HG02798 (cell line): ENCODE data around the gene SLC37A1.
"Not testable (repeated sequence)": the region's sequence is repeated elsewhere in the genome, so short reads cannot be mapped to it uniquely, and the experiment has no call there.

Experiments used
- ATAC-seq: cut with Tn5 transposase; IDR thresholded peaks from one replicate; pipeline ENCODE4 v1.9.1; 2021; ENCODE audit warnings: mild to moderate bottlenecking; ENCODE audit not compliant: unreplicated experiment, poor library complexity

SLC37A1 gene

DNA sequence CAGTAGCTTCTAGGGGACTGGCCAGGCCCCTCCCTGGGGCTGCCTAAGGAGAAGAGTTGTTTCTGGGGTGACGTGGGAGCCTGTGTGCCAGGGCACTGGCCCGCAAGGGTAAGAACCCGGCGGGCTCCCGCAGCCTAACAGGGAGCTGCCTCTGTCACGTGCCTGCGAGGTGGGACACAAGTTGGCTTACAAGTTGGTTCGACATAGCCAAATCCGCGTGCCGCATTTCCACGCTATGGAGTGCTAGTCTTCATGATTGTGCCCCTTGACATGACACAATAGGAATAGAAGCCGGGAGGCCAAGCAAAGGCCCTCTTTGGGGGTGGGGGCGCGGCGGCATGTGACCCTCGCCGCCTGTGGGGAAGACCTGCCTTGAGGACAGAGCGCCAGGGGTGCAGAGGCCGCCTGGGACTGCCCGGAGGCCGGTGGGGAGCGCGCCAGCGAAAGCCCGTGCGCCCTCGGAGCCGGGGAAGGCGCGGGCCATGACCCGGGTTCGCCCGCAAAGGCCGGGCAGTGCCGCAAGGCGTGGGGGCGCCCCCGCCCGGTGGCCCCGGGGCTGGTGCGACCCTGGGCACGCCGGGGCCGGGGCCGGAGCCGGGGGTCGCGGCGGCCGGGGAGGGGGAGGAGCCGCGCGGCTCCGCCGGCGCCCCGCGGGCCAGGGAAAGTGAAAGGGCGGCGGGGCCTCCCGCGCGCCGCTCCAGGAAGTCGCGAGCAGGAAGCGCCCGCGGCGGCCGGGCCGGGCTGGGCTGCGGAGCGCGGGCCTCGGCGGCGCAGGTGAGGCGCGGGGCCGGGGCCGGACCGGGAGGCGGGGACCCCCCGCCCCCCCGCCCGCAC, at the start of gene SLC37A1:
TSS of gene SLC37A1 (plus strand) at position 702 of the 834 bp plus-strand sequence. CDS start 4,603 bp downstream, outside the sequence.
- ATAC-seq = peak; percentile 55

DNA sequence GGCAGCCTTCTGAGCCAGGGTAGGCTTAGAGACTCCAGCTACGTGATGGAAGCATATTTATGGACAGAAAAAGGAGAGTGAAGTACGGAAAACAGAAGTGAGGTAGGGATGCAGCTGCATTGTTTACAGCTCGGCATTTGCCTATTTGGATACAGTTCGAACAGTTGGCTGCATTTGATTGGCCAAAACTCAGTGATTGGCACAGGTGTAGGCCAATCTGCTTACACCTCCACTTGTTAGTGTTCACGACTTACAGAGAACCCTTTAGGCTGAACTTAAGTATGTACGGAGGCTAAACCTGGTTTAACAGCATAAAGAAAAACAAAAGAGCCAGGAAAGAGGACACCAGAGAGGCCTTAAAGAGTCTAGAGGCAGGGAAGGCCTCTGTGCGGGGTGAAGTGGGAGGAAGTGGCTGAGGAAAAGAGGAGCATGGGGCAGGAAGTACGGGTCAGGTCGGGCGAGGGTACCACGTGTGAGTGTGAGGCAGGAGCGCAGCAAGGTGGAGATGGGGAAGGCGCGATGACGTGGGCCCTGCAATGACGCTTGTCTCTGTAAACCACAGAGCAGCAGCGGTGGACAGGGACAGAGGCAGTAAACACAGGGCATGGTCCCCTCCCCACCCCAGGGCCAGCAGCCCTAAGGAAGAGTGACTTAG, 49.7 kb upstream of the SLC37A1 start:
- no peak for ATAC-seq

DNA sequence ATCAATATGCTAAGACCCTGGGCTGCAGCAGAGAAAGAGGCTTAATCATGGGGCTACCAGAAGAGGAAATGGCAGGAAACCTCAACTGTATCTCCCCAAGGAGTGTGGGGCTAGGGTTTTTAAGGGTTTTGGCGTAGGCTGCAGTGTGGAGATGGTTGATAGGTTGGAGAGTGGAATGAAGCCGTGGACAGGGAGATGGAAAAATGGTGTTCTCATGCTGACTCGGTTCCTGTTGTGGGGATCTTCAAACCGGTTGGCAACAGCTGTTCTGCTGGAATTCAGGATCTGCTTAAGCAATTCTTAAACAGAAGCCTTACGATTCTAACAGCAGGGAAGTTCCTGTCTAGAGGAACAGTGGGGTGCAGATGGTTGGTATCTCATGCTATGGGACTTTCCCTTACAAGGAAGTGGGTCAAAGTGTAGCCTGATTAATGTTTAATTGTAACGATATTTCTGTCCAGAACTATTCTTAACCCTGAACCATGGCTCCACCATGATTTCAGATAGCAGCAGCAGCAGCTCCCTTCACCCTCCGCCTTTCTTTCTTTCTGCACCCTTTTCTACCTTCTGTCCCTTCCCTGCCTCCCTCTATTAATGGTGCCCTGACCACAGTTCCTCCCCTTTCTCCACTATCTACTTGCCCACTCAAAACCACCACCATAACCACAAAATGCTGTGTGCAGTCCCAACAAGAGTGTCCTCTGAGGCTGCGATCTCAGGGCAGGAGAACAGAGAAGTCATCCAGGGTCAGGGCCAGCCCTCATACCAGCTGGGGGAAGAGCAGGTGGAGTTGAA, 48.4 kb upstream of the SLC37A1 start:
- peak; percentile 28 for ATAC-seq

DNA sequence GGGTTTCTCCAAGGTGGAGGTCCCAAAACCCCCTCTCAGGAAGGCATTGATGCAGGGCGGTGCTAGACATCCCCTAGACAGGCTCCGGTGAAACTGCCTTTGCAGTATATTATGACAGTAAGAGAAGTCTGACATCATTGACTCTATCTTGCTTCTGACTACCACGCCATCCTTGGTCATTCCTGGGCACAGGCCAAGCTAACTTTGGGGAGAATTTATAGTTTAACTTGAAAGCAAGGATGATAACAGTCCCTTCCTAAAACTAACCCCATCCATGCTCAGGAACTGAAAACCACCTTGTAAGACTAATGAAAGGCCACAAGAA, 47.9 kb upstream of the SLC37A1 start:
- peak; percentile 22 for ATAC-seq

DNA sequence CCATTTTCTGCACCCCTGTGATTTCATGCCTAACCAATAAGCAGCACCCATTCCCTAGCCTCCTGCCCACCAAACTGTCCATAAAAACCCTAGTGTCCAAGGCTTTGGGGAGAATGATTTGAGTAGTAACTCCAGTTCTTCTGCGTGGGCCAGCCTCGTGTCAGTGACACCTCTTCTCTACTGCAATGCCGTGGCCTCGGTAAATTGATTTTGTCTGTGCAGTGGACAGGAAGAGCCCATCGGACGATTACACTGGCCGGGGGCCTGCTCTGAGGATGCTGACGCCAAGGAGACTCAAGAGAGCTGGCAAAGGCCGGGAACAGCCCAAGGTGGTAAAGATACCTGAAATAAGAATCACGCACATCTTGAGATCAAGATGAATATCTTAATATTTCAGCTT, 47.0 kb upstream of the SLC37A1 start:
- no peak for ATAC-seq

DNA sequence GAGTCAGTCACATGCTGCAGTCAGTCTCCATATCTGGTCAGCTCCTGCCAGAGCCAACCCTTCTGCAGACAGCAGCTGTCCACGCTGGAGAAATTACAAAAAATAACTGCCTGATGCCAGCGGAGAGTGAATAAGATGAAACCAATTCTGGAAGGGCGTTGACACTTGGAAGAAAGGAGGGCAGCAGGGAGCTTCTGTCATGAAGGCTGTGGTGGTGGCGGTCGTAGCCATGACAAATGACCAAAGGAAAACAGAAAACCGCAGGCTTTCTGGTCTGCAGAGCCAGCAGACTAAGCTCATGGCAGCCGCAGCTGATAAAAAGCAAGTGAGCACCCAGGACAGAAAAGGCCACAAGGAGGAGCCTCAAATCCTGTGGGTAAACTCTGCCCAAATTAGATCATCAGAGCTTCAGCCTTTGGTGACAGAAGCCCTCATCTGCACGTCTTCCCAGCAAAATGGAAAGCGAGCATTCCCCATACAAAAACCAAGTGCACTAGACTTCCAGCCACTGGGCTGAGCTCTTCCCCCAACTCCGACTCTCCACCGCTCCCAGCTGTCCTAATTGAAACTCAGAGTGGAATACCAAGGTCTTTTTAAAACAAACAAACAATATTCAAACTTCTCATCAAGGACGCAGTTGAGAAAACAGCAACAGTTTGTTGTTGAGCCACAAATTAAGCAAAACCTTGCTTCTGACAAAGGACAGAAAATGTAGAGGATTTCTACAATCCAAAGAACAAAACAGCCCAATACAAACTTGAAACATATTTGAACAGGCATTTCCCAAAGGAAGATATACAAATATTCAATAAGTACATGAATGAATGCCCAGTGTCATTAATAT, 46.3 kb upstream of the SLC37A1 start:
- ATAC-seq = peak; percentile 28

DNA sequence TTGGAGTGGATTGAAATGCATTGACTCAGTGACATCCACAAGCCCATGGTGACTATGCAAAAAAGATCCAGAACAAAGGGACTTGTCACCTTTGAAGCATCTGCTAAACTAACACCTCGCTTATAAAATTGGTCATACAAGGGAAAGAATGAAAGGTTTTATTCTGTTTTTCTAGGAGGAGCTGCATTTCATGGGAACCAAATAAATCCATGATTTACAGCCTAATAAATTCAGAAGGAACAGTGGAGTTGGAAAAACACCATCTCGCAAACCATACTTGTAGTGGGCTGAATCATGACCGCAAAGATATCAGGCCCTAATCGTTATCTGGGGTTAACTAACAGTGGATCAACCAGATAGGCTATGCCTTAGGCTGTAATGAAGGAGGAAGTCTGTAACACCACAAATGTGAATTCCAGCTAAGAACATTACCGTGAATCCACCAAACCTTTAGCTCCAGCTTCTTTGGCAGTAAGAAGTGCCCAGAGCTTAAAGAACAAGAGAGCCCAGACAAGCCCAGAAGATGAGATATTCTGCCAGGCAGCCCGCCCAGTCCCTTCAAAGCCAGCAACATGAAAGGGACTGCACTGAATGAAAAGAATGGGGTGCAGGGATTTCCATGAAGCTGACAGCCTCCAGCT, 45.0 kb upstream of the SLC37A1 start:
- no peak for ATAC-seq

DNA sequence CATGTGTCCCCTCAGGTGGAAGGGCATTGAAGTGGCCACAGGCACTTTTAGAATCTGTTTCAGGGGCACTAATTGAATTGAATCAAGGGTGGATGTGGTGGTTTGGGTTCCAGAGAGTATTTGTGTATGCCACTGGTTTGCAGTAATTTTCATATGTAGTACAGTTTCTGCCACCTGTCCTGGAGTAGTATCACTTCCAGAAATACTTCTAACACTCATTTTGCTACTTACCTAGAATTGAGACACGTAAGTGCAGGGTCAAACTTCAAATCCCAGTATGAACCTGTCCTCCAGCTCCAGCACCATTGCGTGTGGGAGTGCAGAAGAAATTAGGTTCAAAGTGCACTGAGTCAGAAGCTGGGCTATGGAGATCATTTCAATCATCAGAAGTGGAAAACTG, 44.4 kb upstream of the SLC37A1 start:
- ATAC-seq = peak; percentile 49

DNA sequence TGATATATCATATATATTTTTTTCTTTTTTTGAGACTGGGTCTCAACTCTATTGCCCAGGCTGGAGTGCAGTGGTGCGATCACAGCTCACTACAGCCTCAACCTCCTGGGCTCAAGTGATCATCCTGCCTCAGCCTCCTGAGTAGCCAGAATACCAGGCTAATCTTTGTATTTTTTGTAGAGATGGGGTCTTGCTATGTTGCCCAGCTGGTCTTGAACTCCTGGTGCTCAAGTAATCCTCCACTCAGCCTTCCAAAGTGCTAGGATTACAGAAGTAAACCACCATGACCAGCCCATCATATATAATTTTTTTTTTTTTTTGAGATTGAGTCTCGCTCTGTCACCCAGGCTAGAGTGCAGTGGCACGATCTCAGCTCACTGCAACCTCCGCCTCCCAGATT, 43.9 kb upstream of the SLC37A1 start:
- not testable (repeated sequence) for ATAC-seq

DNA sequence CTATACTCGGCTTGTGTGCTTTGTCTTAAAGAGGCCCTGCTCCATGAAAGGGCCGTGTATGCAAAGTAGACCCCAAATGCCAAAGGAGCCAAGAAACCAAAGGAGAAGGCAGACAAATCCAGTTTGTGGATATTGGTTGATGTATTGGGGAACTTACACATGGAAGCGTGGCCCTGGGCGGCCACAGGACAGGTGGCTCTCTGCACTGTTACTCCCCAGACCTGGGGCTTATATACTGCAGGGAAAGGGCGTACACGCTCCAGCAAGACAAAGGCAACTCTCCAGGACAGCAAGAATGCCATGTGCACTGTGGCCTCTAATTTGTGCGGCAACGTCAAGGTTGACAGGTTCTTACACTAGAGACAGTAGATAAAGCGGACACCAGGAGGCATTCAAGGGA, 42.4 kb upstream of the SLC37A1 start:
- ATAC-seq = no peak

DNA sequence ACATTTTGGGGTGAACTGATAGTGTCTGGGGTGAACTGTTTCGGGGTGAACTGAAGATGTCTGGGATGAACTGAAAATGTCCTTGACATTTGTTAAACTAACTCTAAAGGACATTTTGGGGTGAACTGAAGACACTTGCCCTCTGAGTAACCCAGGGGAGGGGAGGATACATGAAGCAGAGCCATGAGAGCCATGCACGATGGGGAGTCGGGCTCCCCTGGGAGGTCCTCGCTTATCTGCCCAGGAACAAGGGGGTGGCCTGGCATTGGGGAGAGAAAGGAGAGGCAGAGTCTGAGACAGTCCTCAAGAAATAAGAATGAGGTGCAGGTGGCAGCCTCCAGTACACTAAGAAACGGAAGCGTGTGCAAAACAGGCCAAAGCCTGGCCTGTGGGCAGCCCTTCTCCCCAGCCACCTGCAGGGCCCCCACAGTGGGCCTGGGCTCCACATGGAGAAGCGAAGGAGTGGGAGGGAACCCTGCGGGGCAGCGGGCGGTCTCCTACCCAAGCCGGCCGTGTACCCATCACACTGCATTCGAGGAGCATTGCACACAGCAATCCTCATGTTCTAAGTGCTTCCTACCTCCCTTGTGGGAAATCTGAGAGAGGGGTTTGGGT, 41.8 kb upstream of the SLC37A1 start:
- no peak for ATAC-seq

DNA sequence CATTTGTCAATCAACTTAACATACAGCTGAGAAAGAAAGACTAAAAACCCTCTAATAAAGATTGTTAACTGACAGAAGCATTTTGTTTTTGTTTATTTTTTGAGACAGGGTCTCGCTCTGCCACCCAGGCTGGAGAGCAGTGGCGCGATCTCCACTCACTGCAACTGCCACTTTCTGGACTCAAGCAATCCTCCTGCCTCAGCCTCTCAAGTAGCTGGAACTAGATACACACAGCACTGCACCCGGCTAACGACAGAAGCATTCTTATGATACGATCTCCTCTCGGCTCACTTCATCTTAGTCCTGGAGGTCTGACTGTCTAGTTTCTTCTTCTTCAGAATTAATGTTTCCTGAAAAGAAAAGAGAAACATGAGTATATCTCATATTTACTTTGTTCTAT, 41.1 kb upstream of the SLC37A1 start:
- ATAC-seq = no peak

DNA sequence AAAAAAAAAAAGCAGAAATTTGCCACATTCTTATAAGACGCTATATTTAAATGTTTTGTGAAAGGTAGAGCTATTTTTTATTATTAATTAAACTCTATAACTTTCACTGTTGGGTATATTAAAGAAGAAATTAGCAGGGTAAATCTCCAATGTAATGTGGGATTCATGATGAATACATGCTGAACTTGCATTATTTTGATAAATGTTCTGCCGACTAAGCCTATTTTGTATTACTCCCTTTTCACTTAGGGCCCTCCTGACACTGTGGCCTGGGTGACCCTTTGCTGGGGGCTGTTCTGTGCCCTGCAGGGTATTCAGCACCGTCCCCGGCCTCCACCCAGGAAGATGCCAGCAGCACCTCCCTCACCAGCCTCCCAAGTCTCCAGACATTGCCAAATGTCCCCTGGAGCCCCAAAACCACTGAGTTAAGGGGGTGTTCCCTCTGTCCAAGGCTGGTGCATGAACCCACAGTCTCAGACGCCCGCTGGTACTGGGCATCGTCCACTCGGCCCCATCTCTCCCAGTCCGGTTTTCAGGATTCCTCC, 40.1 kb upstream of the SLC37A1 start:
- ATAC-seq = no peak

DNA sequence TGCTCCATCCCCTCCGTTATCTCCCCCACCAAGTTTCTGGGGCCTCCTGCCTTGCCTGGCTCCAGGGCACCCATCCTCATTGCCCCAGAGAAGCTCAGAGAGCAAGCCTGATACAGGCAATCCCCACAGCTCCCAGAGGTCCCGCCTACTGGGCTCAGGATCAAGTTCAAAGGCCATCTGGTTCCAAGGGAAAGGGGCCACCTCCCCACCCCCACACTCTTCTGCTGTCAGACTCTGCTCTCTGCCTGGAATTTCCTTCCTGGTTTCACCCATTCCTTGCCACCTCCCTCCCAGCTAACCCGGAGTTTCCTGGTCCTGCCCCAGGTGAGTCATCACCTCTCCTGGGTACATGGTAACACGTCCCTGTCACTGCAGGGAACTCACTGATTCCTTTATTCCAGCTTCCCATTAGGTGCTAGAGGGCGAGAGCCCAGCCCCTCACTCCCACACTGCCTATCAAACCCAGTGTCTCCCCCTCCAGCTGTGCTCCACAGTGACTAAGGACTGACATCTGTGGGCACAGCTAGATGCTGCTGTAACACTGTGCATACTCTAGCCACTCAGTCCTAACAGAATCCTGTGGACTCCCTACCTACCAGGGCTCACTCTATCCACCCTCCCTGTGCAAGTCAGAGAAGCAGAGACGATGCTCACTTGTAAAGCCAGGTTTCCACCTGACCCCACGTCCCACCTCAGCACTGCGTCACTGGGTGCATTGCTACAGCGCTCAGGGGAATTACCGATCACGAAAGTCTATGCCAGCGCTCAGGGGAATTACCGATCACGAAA, 39.4 kb upstream of the SLC37A1 start:
- ATAC-seq = peak; percentile 66

DNA sequence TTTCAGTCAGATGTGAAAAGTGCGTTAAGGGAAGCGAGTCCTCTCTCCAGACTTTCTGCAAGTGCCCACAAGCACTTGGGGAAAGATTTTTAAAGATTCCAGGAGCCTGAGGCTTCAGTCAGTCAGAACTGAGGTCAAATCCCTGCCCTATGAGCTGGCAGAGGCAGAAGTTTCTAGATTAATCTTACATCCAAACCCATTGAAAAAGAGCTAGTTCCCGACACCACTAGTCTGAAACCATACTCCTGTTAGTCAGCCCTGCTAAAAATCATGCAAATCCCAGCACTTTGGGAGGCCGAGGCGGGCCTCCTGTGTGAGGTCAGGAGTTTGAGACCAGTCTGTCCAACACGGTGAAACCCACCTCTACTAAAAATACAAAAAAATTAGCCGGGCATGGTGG, 38.6 kb upstream of the SLC37A1 start:
- ATAC-seq = no peak

DNA sequence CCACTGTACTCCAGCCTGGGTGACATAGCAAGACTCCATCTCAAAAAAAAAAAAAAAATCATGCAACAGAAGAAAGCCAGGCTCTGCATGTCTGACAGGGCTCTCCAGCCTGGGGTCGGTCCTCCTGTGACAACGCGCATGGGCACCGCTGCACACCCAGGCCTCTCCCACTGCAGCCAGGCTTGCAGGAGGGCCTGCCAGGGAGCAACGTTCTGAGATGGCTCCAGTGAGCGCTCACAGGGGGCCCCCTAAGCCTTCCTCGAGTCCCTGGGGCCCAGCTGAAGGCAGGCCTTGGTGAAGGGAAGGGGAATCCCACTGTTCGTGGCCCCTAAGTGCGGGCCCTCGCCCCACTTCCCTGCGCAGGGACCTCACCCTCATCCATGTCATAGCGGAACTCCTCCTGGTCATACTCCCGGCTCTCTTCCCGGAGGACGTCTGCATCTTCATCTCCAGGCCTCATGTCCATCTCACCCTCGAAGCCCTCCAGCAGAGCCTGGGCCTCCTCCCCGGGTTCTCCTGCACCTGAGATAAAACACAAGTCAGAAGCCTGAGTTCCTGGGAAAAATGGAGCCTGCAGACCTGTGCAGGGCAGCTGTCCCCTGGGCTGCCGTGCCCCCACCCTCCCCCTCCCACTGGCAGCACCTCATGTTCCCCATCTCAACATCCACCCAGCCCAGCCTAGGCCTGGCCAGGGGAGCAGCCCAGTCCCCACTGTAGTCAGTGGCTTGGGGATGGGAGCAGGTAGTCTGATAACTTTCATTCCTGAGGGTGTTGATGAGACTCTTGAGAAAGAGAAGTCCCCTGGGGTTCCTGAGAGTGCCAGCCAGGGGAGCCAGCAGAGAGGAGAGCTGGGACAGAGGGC, 37.9 kb upstream of the SLC37A1 start:
- no peak for ATAC-seq
